ENCODE data around the gene FOXE1.

FOXE1 gene

GRCh38 chr9:97853056-97853843, at the start of gene FOXE1:
Gene FOXE1, plus strand, starts transcription at chr9:97853226. Its CDS starts 689 bp downstream, at chr9:97853915.
- no peak for DNase-seq

- DNase-seq: no peak
Observed at GRCh38 chr9:97804059-97804365, 49.0 kb upstream of the FOXE1 start.

- DNase-seq: no peak
Observed at GRCh38 chr9:97806721-97807120, 46.3 kb upstream of the FOXE1 start.

GRCh38 chr9:97807681-97808080, 45.3 kb upstream of the FOXE1 start:
- peak; percentile 10 for DNase-seq

- no peak for DNase-seq
Observed at GRCh38 chr9:97808415-97808814, 44.6 kb upstream of the FOXE1 start.

- peak; percentile 19 for DNase-seq
Observed at GRCh38 chr9:97808972-97809371, 44.1 kb upstream of the FOXE1 start.

- DNase-seq: no peak
Observed at GRCh38 chr9:97809666-97810344, 43.2 kb upstream of the FOXE1 start.

- DNase-seq: no peak
Observed at GRCh38 chr9:97811533-97812246, 41.3 kb upstream of the FOXE1 start.

GRCh38 chr9:97812247-97812543, 40.8 kb upstream of the FOXE1 start:
- no peak for DNase-seq

GRCh38 chr9:97813072-97813471, 40.0 kb upstream of the FOXE1 start:
- no peak for DNase-seq

- no peak for DNase-seq
Observed at GRCh38 chr9:97819735-97820134, 33.3 kb upstream of the FOXE1 start.

GRCh38 chr9:97820373-97820772, 32.7 kb upstream of the FOXE1 start:
- DNase-seq: no peak

GRCh38 chr9:97830884-97831829, 21.9 kb upstream of the FOXE1 start:
- no peak for DNase-seq

GRCh38 chr9:97831843-97832636, 21.0 kb upstream of the FOXE1 start:
- no peak for DNase-seq

- DNase-seq: no peak
Observed at GRCh38 chr9:97840521-97840920, 12.5 kb upstream of the FOXE1 start.

- no peak for DNase-seq
Observed at GRCh38 chr9:97842960-97843359, 10.1 kb upstream of the FOXE1 start.

GRCh38 chr9:97845130-97845529, 7.9 kb upstream of the FOXE1 start:
- no peak for DNase-seq

GRCh38 chr9:97845763-97846162, 7.3 kb upstream of the FOXE1 start:
- no peak for DNase-seq

GRCh38 chr9:97846347-97846746, 6.7 kb upstream of the FOXE1 start:
- DNase-seq: no peak

- no peak for DNase-seq
Observed at GRCh38 chr9:97847474-97848214, 5.4 kb upstream of the FOXE1 start.

- peak; percentile 11 for DNase-seq
Observed at GRCh38 chr9:97848215-97848479, 4.9 kb upstream of the FOXE1 start.

Data from NCI-H1105 treated with DMSO at 0.1 percent for 48 hours (cell line).